DOHH2 (cell line): ENCODE results near the gene MBTPS1.

Experiments used
- EZH2phosphoT487 ChIP-seq: fragments of 200-600 bp; sonication (generic); IDR thresholded peaks from 2 replicates; pipeline ENCODE4 v1.6.1; 2017; ENCODE audit warnings: borderline replicate concordance, mild to moderate bottlenecking, antibody characterized with exemption, low read length, moderate library complexity, mixed read lengths
- TF ChIP-seq, protein P1 (sequence below): fragments of 200-600 bp; sonication (generic); IDR thresholded peaks from one replicate; pipeline ENCODE4 v1.5.1; 2014; ENCODE audit warnings: antibody characterized with exemption, mild to moderate bottlenecking, low read depth, low read length; ENCODE audit not compliant: poor library complexity, severe bottlenecking

DNA sequence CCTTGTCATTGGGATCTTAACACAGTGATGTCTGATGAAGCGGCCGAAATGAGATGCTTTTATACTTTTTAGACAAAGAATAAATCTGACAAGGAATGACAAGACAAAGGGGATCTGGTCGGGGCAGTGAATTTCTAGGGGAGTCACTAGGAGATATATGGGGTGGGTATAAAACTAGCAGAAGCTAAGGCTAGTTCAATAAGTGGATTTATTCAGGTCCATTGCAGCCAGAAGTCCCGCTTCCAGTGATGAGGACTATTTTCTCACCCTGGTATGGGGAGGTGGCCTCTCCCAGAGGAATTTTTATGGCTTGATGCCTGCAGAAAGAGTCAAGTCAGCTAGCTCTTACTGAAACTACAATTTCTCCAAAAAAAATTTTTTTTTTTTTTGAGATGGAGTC, 98.0 kb downstream of the MBTPS1 start:
- TF ChIP-seq, protein P1, sequence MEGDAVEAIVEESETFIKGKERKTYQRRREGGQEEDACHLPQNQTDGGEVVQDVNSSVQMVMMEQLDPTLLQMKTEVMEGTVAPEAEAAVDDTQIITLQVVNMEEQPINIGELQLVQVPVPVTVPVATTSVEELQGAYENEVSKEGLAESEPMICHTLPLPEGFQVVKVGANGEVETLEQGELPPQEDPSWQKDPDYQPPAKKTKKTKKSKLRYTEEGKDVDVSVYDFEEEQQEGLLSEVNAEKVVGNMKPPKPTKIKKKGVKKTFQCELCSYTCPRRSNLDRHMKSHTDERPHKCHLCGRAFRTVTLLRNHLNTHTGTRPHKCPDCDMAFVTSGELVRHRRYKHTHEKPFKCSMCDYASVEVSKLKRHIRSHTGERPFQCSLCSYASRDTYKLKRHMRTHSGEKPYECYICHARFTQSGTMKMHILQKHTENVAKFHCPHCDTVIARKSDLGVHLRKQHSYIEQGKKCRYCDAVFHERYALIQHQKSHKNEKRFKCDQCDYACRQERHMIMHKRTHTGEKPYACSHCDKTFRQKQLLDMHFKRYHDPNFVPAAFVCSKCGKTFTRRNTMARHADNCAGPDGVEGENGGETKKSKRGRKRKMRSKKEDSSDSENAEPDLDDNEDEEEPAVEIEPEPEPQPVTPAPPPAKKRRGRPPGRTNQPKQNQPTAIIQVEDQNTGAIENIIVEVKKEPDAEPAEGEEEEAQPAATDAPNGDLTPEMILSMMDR, result no peak
- TF ChIP-seq EZH2phosphoT487, result no peak
